GM15510 (cell line): ENCODE results near the gene MGAT4A.

ENCODE experiments used
- POLR2A ChIP-seq: IDR thresholded peaks from 3 replicates; pipeline ENCODE4 v1.6.1; 2011; ENCODE audit warnings: borderline replicate concordance; ENCODE audit not compliant: insufficient read length; ENCODE audit errors: extremely low read depth

Gene MGAT4A

DNA sequence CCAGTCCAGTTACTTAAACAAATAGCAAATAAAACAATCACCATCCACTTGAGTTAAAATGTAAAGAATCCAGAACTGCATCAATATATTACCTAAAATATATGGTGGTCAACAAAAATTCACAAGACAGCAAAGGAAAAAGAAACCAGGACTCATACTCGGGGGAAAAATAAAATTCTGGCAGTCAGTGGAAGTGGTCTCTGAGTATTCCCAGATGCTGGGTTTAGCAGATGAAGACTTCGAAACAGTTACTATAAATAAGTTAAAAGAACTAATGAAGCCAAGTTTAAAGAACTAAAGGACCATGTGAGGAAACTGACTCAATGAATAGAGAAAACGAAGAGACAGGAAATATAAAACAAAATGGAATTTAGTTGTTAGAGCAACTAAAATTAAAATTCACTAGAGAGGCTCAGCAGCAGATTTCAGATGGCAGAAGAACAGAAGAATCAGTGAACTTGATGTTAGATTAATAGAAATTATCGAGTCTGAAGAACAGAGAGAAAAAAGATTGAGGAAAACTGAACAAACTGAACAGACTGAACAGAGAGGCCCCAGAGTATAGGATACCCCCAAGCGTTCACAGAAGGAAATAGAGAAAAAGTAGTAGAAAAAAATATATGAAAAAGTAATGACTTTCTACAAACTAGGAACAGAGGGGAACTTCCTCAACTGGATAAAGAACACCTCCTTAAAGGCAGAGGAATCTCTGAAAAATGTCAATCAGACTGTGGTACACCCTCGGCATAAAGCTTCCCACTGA lies 27.9 kb downstream of the MGAT4A start:
- TF ChIP-seq POLR2A: no peak

DNA sequence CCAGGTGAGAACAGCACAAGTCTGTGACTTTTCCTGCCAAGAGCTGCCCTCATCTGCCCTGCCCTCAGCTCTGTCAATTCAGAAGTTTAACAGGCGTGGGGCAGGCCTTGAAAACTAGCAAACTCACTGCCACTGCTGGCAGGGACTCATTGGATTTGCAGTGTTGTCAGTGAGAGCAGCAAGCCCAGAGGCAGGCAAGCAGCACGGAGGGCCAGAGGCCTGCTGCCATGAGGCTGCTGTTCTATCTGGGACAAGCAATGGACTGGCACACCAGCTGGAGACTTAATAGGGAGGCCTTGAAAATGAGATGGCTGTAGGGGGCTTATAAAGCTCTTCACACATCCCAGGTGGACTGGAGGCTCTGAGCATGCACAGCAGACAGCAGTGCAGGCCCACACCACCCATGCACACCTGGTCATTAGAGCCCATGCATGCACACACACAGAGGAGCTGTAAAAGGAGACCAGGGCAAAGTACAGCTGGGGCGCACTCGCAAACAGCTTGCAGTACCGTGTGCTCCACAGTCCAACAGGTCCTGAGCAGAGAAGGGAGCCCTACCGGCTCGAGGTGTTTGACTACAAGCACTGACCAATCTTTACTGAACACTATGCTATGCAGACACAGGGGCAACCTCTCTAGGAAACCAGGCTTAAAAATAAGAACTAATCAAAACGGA lies 28.7 kb downstream of the MGAT4A start:
- no peak for TF ChIP-seq POLR2A

DNA sequence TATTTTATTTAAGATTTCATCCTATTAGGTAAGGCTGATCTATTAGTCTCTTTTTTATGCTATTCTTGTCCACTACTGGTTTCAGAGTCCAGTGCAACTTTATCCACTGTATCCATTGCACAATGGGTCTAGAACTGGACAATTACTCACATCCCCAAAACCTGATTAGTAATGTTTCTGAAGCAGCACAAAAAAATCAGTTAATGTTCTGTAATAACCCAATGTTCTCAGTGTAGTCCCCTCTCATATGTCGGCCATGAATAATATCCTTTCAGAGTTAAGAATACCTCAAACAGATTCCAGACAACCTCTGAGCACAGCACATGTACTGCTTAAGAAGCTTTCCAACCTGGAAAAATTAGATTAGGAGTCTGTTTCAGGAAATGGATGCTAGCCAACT lies 29.7 kb downstream of the MGAT4A start:
- TF ChIP-seq POLR2A: no peak

DNA sequence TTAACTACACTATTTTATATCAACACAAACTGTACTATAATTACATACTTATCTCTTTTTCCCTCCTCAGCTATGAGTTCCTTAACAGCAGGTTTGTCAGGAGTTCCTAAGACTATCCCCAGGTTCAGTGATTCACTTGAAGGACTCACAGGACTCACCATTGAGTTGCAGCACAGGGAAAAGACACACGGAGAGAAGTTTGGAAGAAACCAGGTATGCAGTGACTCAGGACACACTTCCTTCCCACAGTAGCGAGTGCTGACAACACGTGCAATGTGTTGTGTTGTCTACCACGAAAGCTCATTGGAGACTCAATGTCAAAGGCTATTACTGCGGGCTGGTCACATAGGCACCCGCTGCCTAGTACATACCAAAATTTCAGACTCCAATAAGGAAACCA lies 32.0 kb downstream of the MGAT4A start:
- TF ChIP-seq POLR2A: no peak

DNA sequence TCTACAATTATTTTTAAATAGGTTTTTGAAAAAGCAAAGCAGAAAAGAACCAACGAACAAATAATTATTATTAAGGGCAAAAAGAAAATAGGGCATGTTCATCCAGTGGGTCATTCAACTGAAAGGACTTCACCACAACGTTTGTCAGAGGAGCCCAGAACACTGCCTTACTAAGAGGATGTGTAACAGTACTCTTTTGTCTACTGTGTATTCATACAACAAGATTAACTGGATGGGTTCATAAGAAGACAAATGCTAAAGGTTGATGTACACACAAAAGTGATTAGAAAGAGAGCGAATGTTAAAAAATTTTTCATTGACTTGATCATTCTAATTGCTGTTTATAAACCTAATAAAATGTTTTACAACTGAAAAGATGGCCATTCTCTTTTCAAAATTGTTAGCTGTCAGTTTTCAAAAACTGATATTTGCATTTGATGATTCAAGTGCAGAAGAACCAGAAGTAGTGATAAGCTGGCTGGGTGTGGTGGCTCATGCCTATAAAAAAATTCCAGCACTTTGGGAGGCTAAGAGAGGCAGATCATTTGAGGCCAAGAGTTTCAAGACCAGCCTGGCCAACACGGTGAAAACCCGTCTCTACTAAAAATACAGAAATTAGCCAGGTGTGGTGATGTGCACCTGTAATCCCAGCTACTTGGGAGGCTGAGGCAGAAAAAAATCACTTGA lies 33.1 kb downstream of the MGAT4A start:
- TF ChIP-seq POLR2A: no peak

DNA sequence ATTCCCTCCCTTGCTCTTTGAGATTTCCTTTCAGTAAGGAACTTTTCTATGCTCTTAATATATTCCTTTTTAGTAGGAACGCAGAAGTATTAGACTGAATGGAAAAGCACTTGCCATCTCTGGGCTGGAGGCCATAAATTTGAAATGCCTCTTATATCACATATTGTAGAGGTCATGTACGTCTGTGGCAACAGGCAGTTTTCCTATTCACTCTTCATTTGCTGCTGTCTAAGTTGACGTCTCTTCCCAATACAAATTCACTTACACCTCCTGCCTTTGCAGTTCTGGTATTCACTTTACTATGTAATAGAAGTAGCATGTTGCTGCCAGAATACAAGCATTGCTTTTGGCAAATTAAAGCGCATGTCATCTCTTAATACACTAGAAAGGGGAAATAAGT lies 34.7 kb downstream of the MGAT4A start:
- no peak for TF ChIP-seq POLR2A

DNA sequence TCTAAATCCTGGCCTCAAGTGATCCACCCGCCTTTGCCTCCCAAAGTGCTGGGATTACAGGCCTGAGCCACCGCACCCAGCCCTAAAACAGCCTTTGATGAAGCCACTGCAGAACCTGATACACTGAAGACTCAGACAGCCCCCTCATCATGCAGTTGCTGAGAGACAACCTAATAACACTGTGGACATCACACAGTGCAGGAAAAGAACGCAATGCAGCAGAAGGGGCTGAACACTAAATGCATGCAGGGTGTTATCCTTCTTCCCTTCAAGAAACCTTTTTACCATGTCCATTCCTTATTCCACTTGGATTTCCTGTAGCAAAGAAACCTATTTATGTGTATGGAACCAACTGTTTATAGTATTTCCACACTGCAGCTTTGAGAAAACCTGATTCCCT lies 35.7 kb downstream of the MGAT4A start:
- TF ChIP-seq POLR2A: no peak

DNA sequence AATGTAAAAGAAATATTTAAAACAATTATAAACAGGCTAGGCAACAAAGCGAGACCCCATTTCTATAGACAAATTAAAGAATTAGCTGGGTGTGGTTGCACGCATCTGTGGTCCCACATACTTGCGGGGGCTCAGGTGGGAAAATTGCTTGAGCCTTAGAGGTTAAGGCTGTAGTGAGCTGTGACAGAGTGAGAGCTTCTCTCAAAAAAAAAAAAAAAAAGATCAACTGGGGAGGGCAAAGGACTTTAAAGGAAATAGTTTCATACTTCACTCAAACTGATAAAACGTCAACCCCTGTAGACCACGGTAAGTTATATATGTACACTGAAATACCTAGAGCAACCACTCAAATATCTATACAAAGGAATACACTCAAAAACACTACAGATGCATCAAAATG lies 37.5 kb downstream of the MGAT4A start:
- no peak for TF ChIP-seq POLR2A

DNA sequence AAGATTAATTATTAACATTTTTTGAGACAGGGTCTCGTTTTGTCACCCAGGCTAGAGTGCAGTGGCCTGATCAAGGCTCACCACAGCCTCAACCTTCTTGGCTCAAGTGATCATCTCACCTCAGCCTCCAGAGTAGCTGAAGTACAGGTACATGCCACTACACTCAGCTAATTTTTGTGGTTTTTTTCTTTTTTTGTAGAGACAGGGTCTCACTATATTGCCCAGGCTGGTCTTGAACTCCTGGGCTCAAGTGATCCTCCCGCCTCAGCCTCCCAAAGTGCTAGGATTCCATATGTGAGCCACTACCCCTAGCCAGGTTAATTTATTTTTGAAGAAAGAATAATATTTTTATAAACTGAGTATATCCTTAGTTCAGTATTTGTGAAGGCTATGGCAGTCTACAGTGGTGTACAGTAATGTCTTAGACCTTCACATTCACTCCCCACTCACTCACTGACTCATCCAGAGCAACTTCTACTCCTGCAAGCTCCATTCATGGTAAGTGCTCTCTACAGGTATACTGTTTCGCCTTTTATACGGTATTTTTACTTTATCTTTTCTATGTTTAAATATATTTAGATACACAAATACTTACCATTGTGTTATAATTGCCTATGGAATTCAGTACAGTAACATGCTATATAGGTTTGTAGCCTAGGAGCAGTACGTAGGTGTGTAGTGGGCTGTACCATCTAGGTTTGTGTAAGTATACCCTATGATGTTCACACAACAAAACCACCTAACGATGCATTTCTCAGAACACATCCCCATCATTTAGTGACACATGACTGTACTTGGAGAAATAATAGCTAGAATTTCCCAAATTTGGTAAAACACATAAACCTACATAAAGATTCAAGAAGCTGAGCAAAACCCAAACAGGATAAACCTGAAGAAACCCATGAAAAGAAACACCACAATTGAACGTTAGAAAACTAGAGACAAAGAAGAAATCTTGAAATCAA lies 38.6 kb downstream of the MGAT4A start:
- TF ChIP-seq POLR2A: no peak

DNA sequence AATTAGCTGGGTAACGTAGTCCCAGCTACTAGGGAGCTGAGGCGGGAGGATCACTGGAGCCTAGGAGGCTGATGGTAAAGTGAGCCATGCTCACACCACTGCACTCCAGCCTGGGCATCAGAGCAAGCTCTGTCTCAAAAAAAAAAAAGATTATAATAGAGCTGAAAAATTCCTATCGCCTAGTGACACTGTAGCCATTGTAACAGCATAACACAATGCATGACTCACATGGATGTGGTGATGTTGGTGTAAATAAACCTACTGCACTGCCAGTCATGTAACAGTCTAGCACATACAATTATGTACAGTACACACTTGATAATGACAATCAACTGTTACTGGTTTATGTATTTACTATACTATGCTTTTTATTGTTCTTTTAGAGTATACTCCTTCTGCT lies 39.6 kb downstream of the MGAT4A start:
- no peak for TF ChIP-seq POLR2A

DNA sequence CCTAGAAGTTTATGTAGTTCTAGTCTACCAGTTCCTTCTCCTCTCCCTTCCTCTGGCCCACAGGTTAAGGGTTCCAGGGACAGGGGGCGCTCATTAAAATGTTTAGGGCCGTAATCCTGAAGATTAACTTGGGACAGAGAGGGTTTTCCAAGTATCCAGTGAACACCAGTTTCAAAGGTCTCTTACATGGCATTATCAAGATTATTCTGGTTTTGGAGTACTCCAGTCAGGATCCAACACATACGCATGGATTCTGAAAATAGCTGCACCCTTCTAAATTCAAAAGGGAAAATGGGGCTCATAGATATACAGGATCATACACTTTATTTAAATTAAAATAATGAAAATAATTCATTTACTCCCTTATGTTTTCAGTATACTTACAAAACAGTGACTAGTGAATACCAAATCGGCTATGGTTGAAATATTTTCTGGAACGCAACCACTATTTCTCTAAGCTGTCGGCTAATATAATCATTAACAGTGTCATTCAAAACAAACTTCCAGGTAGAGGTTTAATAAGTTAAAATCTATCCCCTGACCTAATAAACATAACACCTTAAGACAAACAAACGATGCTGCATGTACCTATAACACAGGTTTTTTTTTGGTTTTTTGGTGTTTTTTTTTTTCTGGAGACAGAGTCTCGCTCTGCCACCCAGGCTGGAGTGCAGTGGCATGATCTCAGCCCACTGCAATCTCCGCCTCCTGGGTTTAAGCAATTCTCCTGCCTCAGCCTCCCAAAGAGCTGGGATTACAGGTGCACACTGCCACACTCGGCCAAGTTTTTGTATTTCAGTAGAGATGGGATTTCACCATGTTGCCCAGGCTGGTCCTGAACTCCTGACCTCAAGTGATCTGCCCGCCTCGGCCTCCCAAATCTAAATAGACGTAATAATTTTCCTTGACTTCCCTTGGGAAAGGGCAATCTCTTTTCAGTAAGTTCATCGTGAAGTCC lies 44.7 kb downstream of the MGAT4A start:
- no peak for TF ChIP-seq POLR2A

DNA sequence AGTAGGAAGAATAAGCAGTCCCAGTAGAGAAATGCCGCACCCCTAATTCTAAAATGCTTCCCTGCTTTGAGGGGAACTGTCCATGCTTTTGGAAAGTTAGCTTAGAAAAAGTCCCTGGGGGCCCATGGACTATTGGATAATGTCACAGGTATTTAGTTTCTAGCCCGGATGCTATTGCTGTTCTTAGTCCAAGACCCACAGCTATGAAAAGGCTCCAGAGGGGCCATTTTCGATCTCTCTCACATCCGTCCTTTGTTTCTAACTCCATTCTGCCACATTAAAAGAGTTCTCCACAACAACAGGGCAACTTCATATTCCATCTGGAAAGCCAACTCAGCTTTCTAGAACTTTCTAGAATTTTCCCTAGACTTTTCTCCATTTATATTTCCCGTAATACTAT lies 47.2 kb downstream of the MGAT4A start:
- TF ChIP-seq POLR2A: no peak

DNA sequence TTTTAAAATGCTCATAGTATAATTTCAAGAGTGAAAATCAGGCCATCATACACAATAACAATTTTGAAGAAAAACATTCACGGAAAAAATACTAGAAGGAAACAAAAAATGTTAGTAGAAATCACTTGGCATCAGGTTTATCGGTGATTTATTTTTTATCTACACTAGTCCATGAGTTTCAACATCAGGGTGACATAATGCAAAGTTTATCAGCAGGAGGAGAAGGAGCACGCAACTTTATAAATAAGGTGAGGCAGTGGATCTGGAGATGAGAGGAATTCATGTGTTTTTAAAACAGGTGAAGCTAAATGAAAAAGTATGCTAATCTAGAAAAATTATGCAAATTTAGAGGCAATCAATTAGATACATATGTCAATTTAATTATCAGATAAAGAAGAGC lies 54.2 kb downstream of the MGAT4A start:
- TF ChIP-seq POLR2A: no peak

DNA sequence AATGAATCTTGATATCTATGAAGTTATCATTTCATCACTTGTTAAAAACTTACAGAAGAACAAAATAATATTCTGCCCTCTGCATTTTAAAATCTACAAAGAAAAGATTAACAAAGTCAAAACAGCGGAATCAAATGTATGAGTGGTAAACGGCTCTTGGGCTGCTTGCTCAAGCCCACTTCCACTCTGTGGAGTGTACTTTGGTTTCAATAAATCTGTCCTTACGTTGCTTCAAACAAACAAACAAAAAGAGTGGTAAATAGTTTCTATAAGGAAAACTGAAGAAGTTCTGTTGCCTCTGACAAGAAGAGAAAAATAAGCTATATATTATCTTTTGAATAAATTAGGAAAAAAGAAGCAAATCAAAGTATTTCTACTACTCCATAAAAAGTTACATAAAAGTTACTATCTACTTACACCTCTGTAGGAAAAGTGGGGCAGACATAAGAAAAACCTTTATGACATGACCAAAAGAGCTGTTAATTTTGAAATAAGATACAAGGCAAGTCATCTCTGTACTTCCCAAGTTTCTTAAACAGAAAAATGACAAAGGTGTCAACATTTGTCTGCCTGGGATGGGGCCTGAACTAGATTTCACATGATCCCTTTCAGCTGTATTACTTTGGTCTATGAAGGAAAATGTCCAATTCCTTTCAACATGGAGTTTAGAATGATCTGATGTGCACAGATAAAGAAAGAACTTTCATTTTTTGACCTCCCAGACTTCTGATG lies 56.5 kb downstream of the MGAT4A start:
- TF ChIP-seq POLR2A: no peak

DNA sequence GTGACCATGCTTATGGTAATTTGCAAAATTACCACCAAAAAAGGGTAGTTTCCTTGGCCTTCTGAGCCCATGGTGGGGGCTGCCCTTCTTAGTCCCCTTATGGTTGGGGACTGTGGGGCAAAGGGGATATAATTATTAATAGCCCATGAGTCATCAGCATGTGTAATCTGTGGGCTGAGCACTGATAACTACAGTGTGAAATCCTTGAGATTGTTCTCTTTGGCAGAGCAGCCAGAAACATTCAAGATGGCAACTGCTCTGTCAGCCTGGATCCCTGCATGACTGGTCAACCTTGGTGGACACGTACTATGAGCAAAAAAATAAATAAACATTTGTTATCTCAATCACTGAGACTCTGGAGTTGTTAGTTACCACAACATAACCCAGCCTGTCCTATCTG lies 61.3 kb downstream of the MGAT4A start:
- no peak for TF ChIP-seq POLR2A
